Astrocyte (in vitro differentiated cells and primary cell): ENCODE results near the gene OGT. TPM values are rescaled to one million over a fixed set of nuclear protein-coding genes. Genes with fewer than 3 reads are reported as not detected.

Experiments used
- DNase-seq: peaks from one replicate; pipeline ENCODE4 v3.0.0-alpha.2; 2010; ENCODE audit warnings: low read depth
- FAIRE-seq: peaks from 2 replicates; lab custom pipeline; 2011; peaks lifted over from hg19 to GRCh38; lab: Jason Lieb, UNC
- H2AFZ ChIP-seq: 2 replicates; pipeline ENCODE4 v1.6.0; 2012; ENCODE audit warnings: low read depth, low read length, inconsistent platforms
- H3K27ac ChIP-seq: 2 replicates; pipeline ENCODE4 v1.5.1; 2011; ENCODE audit warnings: low read depth, low read length, inconsistent platforms
- H3K27me3 ChIP-seq: 2 replicates; pipeline ENCODE4 v1.6.0; 2011; ENCODE audit warnings: low read length, inconsistent platforms; ENCODE audit not compliant: insufficient read depth
- H3K36me3 ChIP-seq: 2 replicates; pipeline ENCODE4 v1.5.1; 2011; ENCODE audit warnings: low read length, inconsistent platforms; ENCODE audit not compliant: insufficient read depth
- H3K4me1 ChIP-seq: 2 replicates; pipeline ENCODE4 v1.5.1; 2011; ENCODE audit warnings: low read length, inconsistent platforms; ENCODE audit not compliant: insufficient read depth
- H3K4me2 ChIP-seq: 2 replicates; pipeline ENCODE4 v1.6.0; 2012; ENCODE audit warnings: low read length, inconsistent platforms
- H3K4me3 ChIP-seq: 2 replicates; pipeline ENCODE4 v1.5.1; 2011; ENCODE audit warnings: low read depth, mild to moderate bottlenecking, low read length, inconsistent platforms; ENCODE audit not compliant: insufficient read depth
- H3K79me2 ChIP-seq: 2 replicates; pipeline ENCODE4 v1.6.0; 2012; ENCODE audit warnings: mild to moderate bottlenecking, low read length, inconsistent platforms; ENCODE audit not compliant: insufficient read depth
- H3K9ac ChIP-seq: 2 replicates; pipeline ENCODE4 v1.6.0; 2012; ENCODE audit warnings: mild to moderate bottlenecking, low read length, inconsistent platforms
- H3K9me3 ChIP-seq: 2 replicates; pipeline ENCODE4 v1.5.1; 2012; ENCODE audit warnings: low read depth, mild to moderate bottlenecking, low read length, inconsistent platforms; ENCODE audit not compliant: insufficient read depth
- H4K20me1 ChIP-seq: 2 replicates; pipeline ENCODE4 v1.6.0; 2012; ENCODE audit warnings: low read length, inconsistent platforms; ENCODE audit not compliant: insufficient read depth
- H3K27ac Mint-ChIP-seq: one replicate; pipeline ENCODE4 v1.8.0; 2021; ENCODE audit warnings: mild to moderate bottlenecking, mixed read lengths; ENCODE audit not compliant: unreplicated experiment
- H3K27me3 Mint-ChIP-seq: one replicate; pipeline ENCODE4 v1.8.0; 2021; ENCODE audit warnings: low read depth, mixed read lengths; ENCODE audit not compliant: unreplicated experiment
- H3K36me3 Mint-ChIP-seq: one replicate; pipeline ENCODE4 v1.8.0; 2021; ENCODE audit warnings: low read depth, mixed read lengths; ENCODE audit not compliant: unreplicated experiment
- H3K4me1 Mint-ChIP-seq: one replicate; pipeline ENCODE4 v1.8.0; 2021; ENCODE audit warnings: low read depth, mixed read lengths; ENCODE audit not compliant: unreplicated experiment
- H3K4me3 Mint-ChIP-seq: one replicate; pipeline ENCODE4 v1.8.0; 2021; ENCODE audit warnings: mild to moderate bottlenecking, moderate library complexity, mixed read lengths; ENCODE audit not compliant: unreplicated experiment
- H3K9me3 Mint-ChIP-seq: one replicate; pipeline ENCODE4 v1.8.0; 2021; ENCODE audit warnings: mild to moderate bottlenecking, mixed read lengths; ENCODE audit not compliant: unreplicated experiment
- CTCF ChIP-seq: IDR thresholded peaks from 2 replicates; pipeline ENCODE4 v1.5.1; 2011; ENCODE audit warnings: low read depth, mild to moderate bottlenecking, inconsistent platforms, low read length, moderate library complexity; ENCODE audit not compliant: insufficient read depth
- EZH2 ChIP-seq: IDR thresholded peaks from 2 replicates; pipeline ENCODE4 v1.6.1; 2012; ENCODE audit warnings: mild to moderate bottlenecking, low read length, inconsistent platforms; ENCODE audit not compliant: insufficient read depth
- total RNA-seq: library from RNA; stranded (reverse); gene quantifications from 2 replicates; pipeline ENCODE4 v1.2.1, GENCODE V29; 2021

OGT gene
- total RNA-seq, 1 donor from 2014 or later = 139 TPM

- Mint-ChIP-seq H3K36me3 (peaks cover 25% of the 10 kb centered on the region), H3K9me3 (no peaks in the 10 kb centered on the region), H3K27ac (no peak overlapping the region), H3K27me3 (no peaks in the 10 kb centered on the region), H3K4me1 (no peaks in the 10 kb centered on the region), H3K4me3 (no peak overlapping the region)
- Histone ChIP-seq H3K9me3 (no peaks in the 10 kb centered on the region), H3K79me2 (no peaks in the 10 kb centered on the region), H3K9ac (no peak overlapping the region), H3K36me3 (peaks cover 6% of the 10 kb centered on the region), H2AFZ (no peak overlapping the region), H3K4me3 (no peak overlapping the region), H4K20me1 (peaks cover 6% of the 10 kb centered on the region), H3K27me3 (no peaks in the 10 kb centered on the region), H3K4me1 (no peaks in the 10 kb centered on the region), H3K27ac (no peak overlapping the region), H3K4me2 (no peak overlapping the region)
- no peak for FAIRE-seq
- no peak for DNase-seq
- TF ChIP-seq EZH2 (no peak), CTCF (no peak)
Observed at GRCh38 chrX:71612256-71612655, 79.4 kb downstream of the OGT start.

GRCh38 chrX:71615056-71615455 is 82.2 kb downstream of the OGT start:
- H3K36me3 Mint-ChIP-seq = peaks cover 16% of the 10 kb centered on the region
- DNase-seq (no peak), FAIRE-seq (no peak)

More at GRCh38 chrX:71615056-71615455, 82.2 kb downstream of the OGT start:
- TF ChIP-seq CTCF (no peak), EZH2 (no peak)
- no peak overlapping the region for H3K4me3 ChIP-seq
- no peak overlapping the region for H3K27ac ChIP-seq
- Mint-ChIP-seq H3K27ac (no peak overlapping the region), H3K4me3 (no peak overlapping the region), H3K4me1 (no peaks in the 10 kb centered on the region), H3K27me3 (no peaks in the 10 kb centered on the region), H3K9me3 (no peaks in the 10 kb centered on the region)
- H4K20me1 ChIP-seq = no peaks in the 10 kb centered on the region
- H3K9ac ChIP-seq = no peak overlapping the region
- no peaks in the 10 kb centered on the region for H3K27me3 ChIP-seq
- H3K9me3 ChIP-seq = no peaks in the 10 kb centered on the region
- H2AFZ ChIP-seq = no peak overlapping the region
- no peak overlapping the region for H3K4me2 ChIP-seq
- H3K36me3 ChIP-seq = peaks cover 3% of the 10 kb centered on the region
- H3K4me1 ChIP-seq = no peaks in the 10 kb centered on the region
- no peaks in the 10 kb centered on the region for H3K79me2 ChIP-seq
